DND-41 (cell line): ENCODE measurements around the gene SAFB2.

ENCODE experiments used
- ATAC-seq: fragments of 200-7000 bp; cut with Tn5 transposase; 3 replicates; pipeline ENCODE4 v1.9.1; 2021; ENCODE audit warnings: low read depth; ENCODE audit not compliant: insufficient read depth
- DNase-seq: peaks from one replicate; pipeline ENCODE4 v3.0.0-alpha.2; 2020
- H2AFZ ChIP-seq: 2 replicates; pipeline ENCODE4 v1.6.0; 2012; ENCODE audit warnings: low read depth, low read length
- H3K27ac ChIP-seq: 2 replicates; pipeline ENCODE4 v1.5.1; 2012; ENCODE audit warnings: low read length, inconsistent platforms
- H3K27me3 ChIP-seq: fragments of 200-600 bp; sonication (generic); 2 replicates; pipeline ENCODE4 v1.6.0; 2012; ENCODE audit warnings: low read length, mild to moderate bottlenecking, inconsistent platforms; ENCODE audit not compliant: insufficient read depth, poor library complexity
- H3K36me3 ChIP-seq: 2 replicates; pipeline ENCODE4 v1.5.1; 2012; ENCODE audit warnings: low read length, inconsistent platforms; ENCODE audit not compliant: insufficient read depth
- H3K4me1 ChIP-seq: 2 replicates; pipeline ENCODE4 v1.5.1; 2012; ENCODE audit warnings: mild to moderate bottlenecking, low read length; ENCODE audit not compliant: insufficient read depth
- H3K4me2 ChIP-seq: 2 replicates; pipeline ENCODE4 v1.6.0; 2012; ENCODE audit warnings: mild to moderate bottlenecking, moderate library complexity, low read length, inconsistent platforms; ENCODE audit not compliant: insufficient read depth
- H3K4me3 ChIP-seq, 2 experiments: fragments of 200-600 bp in 1 of 2; shearing (Covaris generic) in 1 of 2; 2 replicates each; pipeline ENCODE4 v1.5.1; 2012 to 2016; ENCODE audit warnings: inconsistent platforms in 2 of 2, low read length in 2 of 2, mild to moderate bottlenecking in 2 of 2, low read depth in 1 of 2, moderate library complexity in 1 of 2
- H3K79me2 ChIP-seq: 2 replicates; pipeline ENCODE4 v1.6.0; 2012; ENCODE audit warnings: low read length, inconsistent platforms; ENCODE audit not compliant: insufficient read depth
- H3K9ac ChIP-seq: 2 replicates; pipeline ENCODE4 v1.6.0; 2012; ENCODE audit warnings: low read depth, mild to moderate bottlenecking, inconsistent platforms, low read length, moderate library complexity
- H3K9me3 ChIP-seq: 2 replicates; pipeline ENCODE4 v1.5.1; 2012; ENCODE audit warnings: low read length, moderate library complexity, mild to moderate bottlenecking, inconsistent platforms; ENCODE audit not compliant: insufficient read depth, severe bottlenecking
- H4K20me1 ChIP-seq: 2 replicates; pipeline ENCODE4 v1.6.0; 2012; ENCODE audit warnings: low read length; ENCODE audit not compliant: insufficient read depth
- EZH2 ChIP-seq: IDR thresholded peaks from 3 replicates; pipeline ENCODE4 v1.6.1; 2012; ENCODE audit warnings: borderline replicate concordance, low read depth, mild to moderate bottlenecking, moderate library complexity, low read length, inconsistent platforms; ENCODE audit not compliant: severe bottlenecking
- TF ChIP-seq, protein P1 (sequence below): IDR thresholded peaks from 2 replicates; pipeline ENCODE4 v1.5.1; 2012; ENCODE audit warnings: borderline replicate concordance, low read length, moderate library complexity, mild to moderate bottlenecking; ENCODE audit not compliant: poor library complexity, severe bottlenecking; ENCODE audit errors: extremely low read depth

The SAFB2 gene

GRCh38 chr19:5590865-5591154, 31.8 kb downstream of the SAFB2 start:
- TF ChIP-seq, protein P1, sequence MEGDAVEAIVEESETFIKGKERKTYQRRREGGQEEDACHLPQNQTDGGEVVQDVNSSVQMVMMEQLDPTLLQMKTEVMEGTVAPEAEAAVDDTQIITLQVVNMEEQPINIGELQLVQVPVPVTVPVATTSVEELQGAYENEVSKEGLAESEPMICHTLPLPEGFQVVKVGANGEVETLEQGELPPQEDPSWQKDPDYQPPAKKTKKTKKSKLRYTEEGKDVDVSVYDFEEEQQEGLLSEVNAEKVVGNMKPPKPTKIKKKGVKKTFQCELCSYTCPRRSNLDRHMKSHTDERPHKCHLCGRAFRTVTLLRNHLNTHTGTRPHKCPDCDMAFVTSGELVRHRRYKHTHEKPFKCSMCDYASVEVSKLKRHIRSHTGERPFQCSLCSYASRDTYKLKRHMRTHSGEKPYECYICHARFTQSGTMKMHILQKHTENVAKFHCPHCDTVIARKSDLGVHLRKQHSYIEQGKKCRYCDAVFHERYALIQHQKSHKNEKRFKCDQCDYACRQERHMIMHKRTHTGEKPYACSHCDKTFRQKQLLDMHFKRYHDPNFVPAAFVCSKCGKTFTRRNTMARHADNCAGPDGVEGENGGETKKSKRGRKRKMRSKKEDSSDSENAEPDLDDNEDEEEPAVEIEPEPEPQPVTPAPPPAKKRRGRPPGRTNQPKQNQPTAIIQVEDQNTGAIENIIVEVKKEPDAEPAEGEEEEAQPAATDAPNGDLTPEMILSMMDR = no peak
- no peak for TF ChIP-seq EZH2
- no peak overlapping the region for H3K27ac ChIP-seq
- H3K4me3 ChIP-seq = no peak overlapping the region
- no peak for DNase-seq
- H3K27me3 ChIP-seq = no peaks in the 10 kb centered on the region
- H4K20me1 ChIP-seq = peaks cover 60% of the 10 kb centered on the region
- no peaks in the 10 kb centered on the region for H3K9me3 ChIP-seq
- H3K4me1 ChIP-seq = no peaks in the 10 kb centered on the region
- H3K36me3 ChIP-seq = peaks cover 96% of the 10 kb centered on the region
- no peak overlapping the region for H3K9ac ChIP-seq
- H3K79me2 ChIP-seq = 0 out of 2 replicates have a peak, but pooled peaks cover 4% of the 10 kb centered on the region
- no peak overlapping the region for H2AFZ ChIP-seq
- no peak overlapping the region for H3K4me2 ChIP-seq
- no peak for ATAC-seq

- DNase-seq = no peak
- ATAC-seq = no peak
- Histone ChIP-seq H3K79me2 (no peaks in the 10 kb centered on the region), H4K20me1 (peaks cover 59% of the 10 kb centered on the region), H2AFZ (no peak overlapping the region), H3K36me3 (peaks cover 95% of the 10 kb centered on the region), H3K4me2 (no peak overlapping the region), H3K9ac (no peak overlapping the region; the same call in 1 of the 2 replicates), H3K4me1 (no peaks in the 10 kb centered on the region), H3K27ac (no peak overlapping the region), H3K4me3 (no peak overlapping the region), H3K27me3 (no peaks in the 10 kb centered on the region), H3K9me3 (no peaks in the 10 kb centered on the region)
- TF ChIP-seq, protein P1 = no peak
- no peak for TF ChIP-seq EZH2
Observed at GRCh38 chr19:5590151-5590864, 32.3 kb downstream of the SAFB2 start.

- H4K20me1 ChIP-seq = peaks cover 53% of the 10 kb centered on the region
- no peaks in the 10 kb centered on the region for H3K27me3 ChIP-seq
- no peaks in the 10 kb centered on the region for H3K79me2 ChIP-seq
- DNase-seq (no peak), ATAC-seq (no peak)
- H3K4me2 ChIP-seq = no peak overlapping the region
- TF ChIP-seq, protein P1 = no peak
- TF ChIP-seq EZH2 = no peak
- H3K27ac ChIP-seq = no peak overlapping the region
- no peaks in the 10 kb centered on the region for H3K9me3 ChIP-seq
- H3K4me1 ChIP-seq = no peaks in the 10 kb centered on the region
- H3K9ac ChIP-seq = no peak overlapping the region
- H2AFZ ChIP-seq = no peak overlapping the region
- H3K36me3 ChIP-seq = peaks cover 86% of the 10 kb centered on the region
- no peak overlapping the region for H3K4me3 ChIP-seq
Observed at GRCh38 chr19:5588906-5589676, 33.5 kb downstream of the SAFB2 start.
